ENCODE results near the gene NSUN3.
"Not testable (repeated sequence)": the region's sequence is repeated elsewhere in the genome, so short reads cannot be mapped to it uniquely, and the experiment has no call there.

The NSUN3 gene

GRCh38 chr3:94069194-94069813 is 6.4 kb downstream of the NSUN3 start:
- DNase-seq = no peak

DNA sequence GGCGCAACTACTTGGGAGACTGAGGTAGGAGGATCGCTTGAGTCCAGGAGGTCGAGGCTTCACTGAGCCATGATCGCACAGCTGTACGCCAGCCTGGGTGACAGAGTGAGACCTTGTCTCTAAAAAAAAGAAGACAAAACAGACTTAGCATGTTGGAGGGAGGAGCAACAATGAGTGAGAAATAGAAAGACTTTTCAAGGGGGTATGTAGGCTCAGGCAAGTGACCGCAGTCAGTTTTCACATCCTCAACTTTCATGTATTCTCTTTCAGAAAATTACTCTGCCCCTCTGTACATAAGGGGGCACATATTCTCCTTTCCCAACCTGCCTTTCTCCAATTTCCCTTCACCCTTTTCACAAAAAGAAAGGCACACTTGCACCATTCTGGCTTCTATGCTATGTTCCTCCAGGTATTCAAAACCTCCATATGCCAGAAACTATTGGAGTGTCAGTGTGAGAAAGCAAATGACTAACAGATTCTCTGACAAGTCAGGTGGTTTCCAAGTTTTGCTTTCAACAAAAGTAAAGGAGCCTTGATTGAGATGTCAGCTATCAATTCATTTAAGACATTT is 7.6 kb downstream of the NSUN3 start:
- no peak for DNase-seq

DNA sequence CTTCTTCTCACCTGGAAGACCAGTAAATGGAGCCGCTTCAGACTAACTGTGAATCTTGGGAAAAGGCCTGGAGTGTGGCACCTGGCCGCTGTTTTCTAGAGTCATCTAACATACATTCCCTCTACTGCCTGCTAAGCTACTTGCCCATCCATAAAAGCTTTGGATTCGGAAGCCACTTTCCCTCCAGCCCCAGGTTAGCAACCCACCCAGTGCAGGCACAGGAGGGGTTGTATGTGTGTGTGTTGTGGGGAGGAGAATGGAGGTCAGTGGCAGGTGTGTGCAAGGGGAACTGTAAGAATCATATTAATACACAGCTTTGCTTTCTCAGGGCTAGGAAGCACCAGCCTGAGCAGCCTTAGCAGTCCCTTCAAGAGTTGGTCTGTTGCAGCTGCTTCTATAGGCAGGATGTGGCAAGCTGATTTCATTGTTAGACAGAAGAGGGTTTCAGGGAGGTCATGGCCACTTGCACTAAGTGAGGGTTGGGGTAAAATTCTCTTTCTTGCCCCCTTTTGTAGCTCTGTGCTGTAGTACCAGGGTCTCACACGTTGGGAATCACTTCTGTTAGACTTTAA is 8.9 kb downstream of the NSUN3 start:
- no peak for DNase-seq

DNA sequence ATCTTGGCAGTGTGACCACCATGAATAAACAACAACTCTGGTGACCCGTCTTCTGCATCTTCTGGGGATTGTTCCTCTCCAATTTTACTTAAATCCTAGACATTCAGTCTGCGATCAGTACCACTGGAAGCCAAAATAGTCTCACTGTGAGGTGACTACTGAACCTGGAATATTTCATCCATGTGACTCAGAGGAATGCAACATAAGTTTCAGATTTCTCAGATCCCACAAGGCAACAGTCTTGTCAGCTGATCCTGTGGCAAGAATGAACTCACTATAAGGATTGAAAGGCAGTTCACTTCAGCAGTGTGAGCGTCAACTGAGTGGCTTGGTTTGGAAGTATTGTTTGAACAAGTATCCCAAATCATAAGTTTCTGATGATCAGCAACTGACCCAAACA is 13.2 kb downstream of the NSUN3 start:
- DNase-seq = no peak

GRCh38 chr3:94080552-94080951 is 17.7 kb downstream of the NSUN3 start:
- DNase-seq = not testable (repeated sequence)

GRCh38 chr3:94081884-94082283 is 19.0 kb downstream of the NSUN3 start:
- DNase-seq = no peak

GRCh38 chr3:94082391-94082937 is 19.6 kb downstream of the NSUN3 start:
- DNase-seq = no peak

- DNase-seq = no peak
Measured at GRCh38 chr3:94083261-94083660, 20.4 kb downstream of the NSUN3 start.

DNA sequence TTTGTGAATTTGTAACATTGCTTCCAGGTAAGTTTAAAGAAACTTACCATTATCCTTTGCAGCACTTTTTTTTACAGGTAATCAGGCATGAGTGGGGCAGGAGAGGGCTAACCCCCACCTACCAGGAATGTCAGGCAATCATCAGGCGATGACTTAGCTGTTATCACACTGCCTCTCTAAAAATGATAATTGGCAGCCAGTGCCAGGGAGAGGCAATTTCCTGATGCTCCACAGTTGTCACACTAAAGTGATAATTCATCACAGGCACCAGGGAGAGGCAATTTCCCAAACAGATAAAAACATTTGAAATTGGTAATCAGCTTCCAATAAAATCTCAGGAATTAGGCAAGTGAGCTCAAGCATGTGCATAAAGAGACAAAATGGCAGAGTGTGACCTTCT is 26.3 kb downstream of the NSUN3 start:
- no peak for DNase-seq

- no peak for DNase-seq
Measured at GRCh38 chr3:94092086-94092485, 29.2 kb downstream of the NSUN3 start.

- no peak for DNase-seq
Measured at GRCh38 chr3:94093151-94093550, 30.3 kb downstream of the NSUN3 start.

DNA sequence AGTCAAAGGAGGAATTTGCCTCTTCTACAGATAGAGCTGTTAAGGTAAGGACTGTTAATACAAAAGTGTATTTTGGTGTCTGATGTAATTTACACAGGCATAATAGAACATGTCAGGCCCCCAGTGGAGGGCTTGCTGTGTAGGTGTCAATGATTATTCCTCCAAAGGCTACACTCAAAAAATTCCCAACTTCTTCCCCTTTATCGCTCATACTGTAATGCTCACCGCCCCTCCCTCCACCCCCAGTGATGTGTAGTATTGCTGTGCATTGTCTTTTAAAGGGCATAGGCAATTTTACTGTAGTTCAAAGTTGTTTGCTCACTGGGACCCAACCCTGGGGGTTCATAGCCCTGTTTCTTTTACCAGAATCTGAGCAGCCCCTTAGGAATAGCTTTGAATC is 32.2 kb downstream of the NSUN3 start:
- DNase-seq = no peak

GRCh38 chr3:94098452-94098851 is 35.6 kb downstream of the NSUN3 start:
- no peak for DNase-seq

- DNase-seq = no peak
Measured at GRCh38 chr3:94099311-94099710, 36.5 kb downstream of the NSUN3 start.

- DNase-seq = no peak
Measured at GRCh38 chr3:94101860-94102259, 39.0 kb downstream of the NSUN3 start.

- DNase-seq = no peak
Measured at GRCh38 chr3:94106268-94106667, 43.4 kb downstream of the NSUN3 start.

- not testable (repeated sequence) for DNase-seq
Measured at GRCh38 chr3:94110232-94110631, 47.4 kb downstream of the NSUN3 start.

- DNase-seq = no peak
Measured at GRCh38 chr3:94110854-94111253, 48.0 kb downstream of the NSUN3 start.

GRCh38 chr3:94114666-94115065 is 51.8 kb downstream of the NSUN3 start:
- no peak for DNase-seq

GRCh38 chr3:94115482-94115881 is 52.6 kb downstream of the NSUN3 start:
- no peak for DNase-seq

GRCh38 chr3:94117729-94118128 is 54.9 kb downstream of the NSUN3 start:
- DNase-seq = no peak

DNA sequence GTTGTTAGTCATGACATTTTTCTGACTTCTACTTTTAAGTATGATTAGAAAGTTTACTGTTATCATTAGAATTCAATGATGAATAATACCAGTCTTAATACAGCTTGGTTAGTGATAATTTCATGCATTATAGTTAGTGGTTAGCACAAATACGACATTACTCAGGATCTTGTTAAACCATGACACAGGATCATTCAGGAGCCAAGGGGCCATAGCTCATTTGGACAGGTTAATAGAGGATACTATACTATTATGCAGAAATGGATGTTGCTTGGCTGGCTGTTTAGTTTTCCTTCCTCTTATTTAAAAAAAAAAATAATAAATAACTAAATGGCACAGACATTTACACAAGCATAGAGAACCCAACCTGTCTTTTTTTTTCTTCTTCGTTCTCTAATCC is 55.5 kb downstream of the NSUN3 start:
- no peak for DNase-seq

- no peak for DNase-seq
Measured at GRCh38 chr3:94121161-94121560, 58.3 kb downstream of the NSUN3 start.

GRCh38 chr3:94127115-94127514 is 64.3 kb downstream of the NSUN3 start:
- no peak for DNase-seq

DNA sequence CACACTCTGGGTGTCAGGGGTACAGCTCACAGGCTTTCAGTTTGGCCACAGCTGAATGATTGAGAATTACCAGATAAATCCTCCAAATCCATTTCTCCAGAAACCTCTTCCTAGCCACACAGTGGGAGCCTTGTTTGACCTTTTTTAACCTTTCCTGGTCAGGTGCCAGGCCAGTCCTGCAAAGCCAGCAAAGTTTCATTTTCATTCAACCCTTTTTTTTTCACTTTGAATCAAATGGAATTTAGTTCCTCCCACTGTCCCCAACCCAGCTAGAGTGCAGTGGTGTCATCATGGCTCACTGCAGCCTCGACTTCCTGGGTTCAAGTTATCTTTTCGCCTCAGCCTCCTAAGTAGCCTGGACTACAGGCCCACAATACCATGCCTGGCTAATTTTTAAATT is 67.8 kb downstream of the NSUN3 start:
- no peak for DNase-seq
